ENCODE results near the gene NFYA.

Gene NFYA

GRCh38 chr6:41040101-41040939 lies 32.5 kb upstream of the NFYA start:
- no peaks in the 10 kb centered on the region for H3K9me3 Mint-ChIP-seq (ENCODE audit: low read depth)
- no peaks in the 10 kb centered on the region for H3K4me1 Mint-ChIP-seq (ENCODE audit: low read depth)
- H3K27ac Mint-ChIP-seq: peak overlapping the region; percentile 46
- peaks cover 2% of the 10 kb centered on the region for H3K36me3 Mint-ChIP-seq
- no peak overlapping the region for H3K4me3 Mint-ChIP-seq
- H3K27me3 Mint-ChIP-seq: no peaks in the 10 kb centered on the region

DNA sequence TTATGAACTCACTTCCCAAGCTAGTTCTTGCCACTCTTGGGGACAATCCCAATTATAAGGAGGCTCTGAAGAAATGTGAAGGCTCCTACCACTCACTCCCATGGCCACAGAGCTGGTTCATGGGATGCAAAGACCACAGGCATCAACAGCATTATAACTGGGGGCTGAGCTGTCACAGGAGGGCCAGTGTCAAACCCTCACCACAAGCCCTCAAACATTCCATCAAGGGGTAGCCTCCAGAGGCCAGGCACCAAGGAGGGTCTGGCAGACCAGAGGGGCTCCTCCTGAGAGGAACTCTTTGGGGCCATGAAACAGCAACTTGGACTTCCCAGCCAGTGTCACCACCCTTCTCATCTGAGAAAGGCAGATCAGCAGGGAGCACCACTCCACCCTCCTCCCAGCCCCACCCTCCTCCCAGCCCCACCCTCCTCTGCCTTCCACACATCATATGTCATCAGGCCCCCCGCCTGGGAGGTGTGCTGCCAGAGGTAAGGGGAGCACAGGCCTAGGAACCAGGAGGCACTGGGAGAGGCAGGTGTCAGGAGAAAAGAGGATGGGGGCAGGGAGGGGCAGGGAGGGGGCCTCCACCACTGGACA lies 31.7 kb upstream of the NFYA start:
- Mint-ChIP-seq H3K27me3 (no peaks in the 10 kb centered on the region), H3K36me3 (peaks cover 2% of the 10 kb centered on the region), H3K27ac (no peak overlapping the region), H3K4me3 (no peak overlapping the region), H3K9me3 (ENCODE audit: low read depth) (no peaks in the 10 kb centered on the region), H3K4me1 (ENCODE audit: low read depth) (no peaks in the 10 kb centered on the region)

- H3K9me3 Mint-ChIP-seq (ENCODE audit: low read depth): no peaks in the 10 kb centered on the region
- no peak within 1 kb of the TSS for H3K27ac Mint-ChIP-seq
- peaks cover 2% of the 10 kb centered on the region for H3K36me3 Mint-ChIP-seq
- H3K27me3 Mint-ChIP-seq: no peaks in the 10 kb centered on the region
- H3K4me3 Mint-ChIP-seq: no peak within 1 kb of the TSS
- no peaks in the 10 kb centered on the region for H3K4me1 Mint-ChIP-seq (ENCODE audit: low read depth)
These were observed 30.3 kb upstream of the NFYA start, which contains the start of gene TSPO2 for GRCh38 chr6:41042226-41043055. Gene TSPO2 (plus strand): TSS chr6:41042467. CDS start chr6:41042986, 519 bp downstream.

GRCh38 chr6:41043151-41043550 lies 29.6 kb upstream of the NFYA start:
- Mint-ChIP-seq H3K27me3 (no peaks in the 10 kb centered on the region), H3K4me3 (no peak overlapping the region), H3K4me1 (ENCODE audit: low read depth) (no peaks in the 10 kb centered on the region), H3K9me3 (ENCODE audit: low read depth) (no peaks in the 10 kb centered on the region), H3K36me3 (peaks cover 4% of the 10 kb centered on the region), H3K27ac (no peak overlapping the region)

DNA sequence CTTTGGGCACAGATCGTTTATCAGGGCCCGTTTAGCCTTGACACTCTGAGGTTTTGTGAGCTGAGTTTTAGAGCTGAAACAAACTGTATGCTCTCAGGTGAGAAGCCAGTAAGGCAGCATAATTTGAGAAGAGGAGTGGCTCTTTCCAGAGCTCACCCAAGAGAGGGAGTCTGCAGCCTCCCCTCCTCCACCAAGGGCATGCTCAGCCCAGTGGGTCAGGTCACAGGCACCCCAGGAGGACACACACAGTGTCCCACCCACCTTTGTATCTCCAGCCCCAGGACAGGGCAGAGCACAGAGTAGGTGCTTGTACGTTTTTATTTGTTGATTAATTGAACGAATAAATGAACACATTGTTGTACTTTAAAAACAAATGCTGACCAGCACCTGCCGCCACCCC lies 27.1 kb upstream of the NFYA start:
- Mint-ChIP-seq H3K4me1 (ENCODE audit: low read depth) (no peaks in the 10 kb centered on the region), H3K9me3 (ENCODE audit: low read depth) (no peaks in the 10 kb centered on the region), H3K4me3 (no peak overlapping the region), H3K27ac (no peak overlapping the region), H3K36me3 (peaks cover 4% of the 10 kb centered on the region), H3K27me3 (no peaks in the 10 kb centered on the region)

DNA sequence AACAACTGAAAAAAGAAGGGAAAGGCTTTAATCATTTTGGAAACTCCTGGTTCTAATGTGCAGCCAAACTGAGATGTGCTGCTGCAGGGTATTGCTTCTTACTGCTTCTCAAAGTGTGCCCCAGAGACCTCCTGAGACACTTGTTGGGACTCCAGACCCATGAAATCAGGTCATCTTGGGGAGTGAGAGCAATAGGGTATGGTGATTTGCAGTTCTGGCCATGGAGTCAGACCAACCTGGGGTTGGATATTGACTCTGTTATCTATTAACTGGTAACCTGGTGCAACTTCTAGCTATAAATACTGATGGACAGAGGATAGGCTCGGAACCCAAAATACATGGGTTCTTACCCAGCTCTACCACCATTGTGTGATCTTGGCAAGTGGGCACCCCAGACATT lies 26.7 kb upstream of the NFYA start:
- no peaks in the 10 kb centered on the region for H3K9me3 Mint-ChIP-seq (ENCODE audit: low read depth)
- H3K4me1 Mint-ChIP-seq (ENCODE audit: low read depth): no peaks in the 10 kb centered on the region
- H3K36me3 Mint-ChIP-seq: peaks cover 4% of the 10 kb centered on the region
- H3K27ac Mint-ChIP-seq: no peak overlapping the region
- no peaks in the 10 kb centered on the region for H3K27me3 Mint-ChIP-seq
- H3K4me3 Mint-ChIP-seq: no peak overlapping the region

- no peak overlapping the region for H3K27ac Mint-ChIP-seq
- H3K9me3 Mint-ChIP-seq (ENCODE audit: low read depth): no peaks in the 10 kb centered on the region
- no peaks in the 10 kb centered on the region for H3K27me3 Mint-ChIP-seq
- H3K4me3 Mint-ChIP-seq: no peak overlapping the region
- H3K4me1 Mint-ChIP-seq (ENCODE audit: low read depth): peaks cover 11% of the 10 kb centered on the region
- H3K36me3 Mint-ChIP-seq: peaks cover 13% of the 10 kb centered on the region
These were observed 25.5 kb upstream of the NFYA start for GRCh38 chr6:41047306-41047705.

GRCh38 chr6:41047745-41048732 lies 24.7 kb upstream of the NFYA start:
- Mint-ChIP-seq H3K27ac (no peak overlapping the region), H3K36me3 (peaks cover 13% of the 10 kb centered on the region), H3K27me3 (no peaks in the 10 kb centered on the region), H3K9me3 (ENCODE audit: low read depth) (no peaks in the 10 kb centered on the region), H3K4me3 (no peak overlapping the region), H3K4me1 (ENCODE audit: low read depth) (peaks cover 16% of the 10 kb centered on the region)

DNA sequence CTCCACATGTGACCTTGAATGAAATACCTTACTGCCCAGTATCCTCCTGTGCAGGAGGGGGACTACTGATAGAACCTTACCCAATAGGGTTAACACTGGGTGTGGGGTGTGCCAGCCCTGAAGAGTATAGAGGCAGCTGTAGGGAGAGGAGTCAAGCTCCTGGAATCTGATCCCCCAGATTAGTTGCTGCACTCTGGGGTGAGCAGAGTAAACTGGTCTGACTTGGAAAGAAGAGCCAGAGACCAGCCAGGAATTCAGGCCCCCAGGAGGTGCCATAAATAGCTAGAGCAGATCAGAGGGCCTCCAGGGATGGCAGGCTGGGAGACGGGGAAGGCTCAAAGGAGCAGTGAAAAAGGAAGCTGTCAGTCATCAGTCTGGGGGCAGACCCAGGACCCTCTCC lies 23.3 kb upstream of the NFYA start:
- no peaks in the 10 kb centered on the region for H3K27me3 Mint-ChIP-seq
- H3K4me3 Mint-ChIP-seq: no peak overlapping the region
- H3K27ac Mint-ChIP-seq: no peak overlapping the region
- no peaks in the 10 kb centered on the region for H3K9me3 Mint-ChIP-seq (ENCODE audit: low read depth)
- H3K4me1 Mint-ChIP-seq (ENCODE audit: low read depth): peaks cover 16% of the 10 kb centered on the region
- peaks cover 13% of the 10 kb centered on the region for H3K36me3 Mint-ChIP-seq

GRCh38 chr6:41049955-41050354 lies 22.8 kb upstream of the NFYA start:
- Mint-ChIP-seq H3K4me3 (no peak overlapping the region), H3K27ac (no peak overlapping the region), H3K9me3 (ENCODE audit: low read depth) (no peaks in the 10 kb centered on the region), H3K4me1 (ENCODE audit: low read depth) (peaks cover 16% of the 10 kb centered on the region), H3K36me3 (peaks cover 13% of the 10 kb centered on the region), H3K27me3 (no peaks in the 10 kb centered on the region)

DNA sequence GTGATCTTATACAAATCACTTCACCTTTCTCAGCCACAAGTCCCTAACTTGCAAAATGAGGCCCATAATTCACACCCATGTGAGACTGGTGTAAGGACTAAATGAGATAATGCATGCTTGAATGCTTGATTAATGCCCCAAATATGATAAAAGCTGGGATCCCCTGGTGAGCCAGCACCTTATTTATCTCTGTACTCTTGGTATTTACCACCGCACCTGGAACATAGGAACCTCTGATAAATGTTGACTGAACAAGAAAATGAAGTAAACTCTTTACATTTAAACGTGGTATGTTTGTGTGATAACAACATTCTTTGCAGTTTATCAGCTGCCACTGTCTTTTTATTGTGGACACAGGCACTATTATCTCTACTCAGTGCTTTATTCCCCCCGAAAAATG lies 22.2 kb upstream of the NFYA start:
- Mint-ChIP-seq H3K9me3 (ENCODE audit: low read depth) (no peaks in the 10 kb centered on the region), H3K27ac (no peak overlapping the region), H3K36me3 (peaks cover 13% of the 10 kb centered on the region), H3K4me3 (no peak overlapping the region), H3K4me1 (ENCODE audit: low read depth) (peaks cover 16% of the 10 kb centered on the region), H3K27me3 (no peaks in the 10 kb centered on the region)

- H3K27ac Mint-ChIP-seq: peak overlapping the region; percentile 70
- H3K27me3 Mint-ChIP-seq: no peaks in the 10 kb centered on the region
- H3K36me3 Mint-ChIP-seq: peaks cover 16% of the 10 kb centered on the region
- peak overlapping the region; percentile 36 for H3K4me3 Mint-ChIP-seq
- H3K4me1 Mint-ChIP-seq (ENCODE audit: low read depth): peaks cover 16% of the 10 kb centered on the region
- H3K9me3 Mint-ChIP-seq (ENCODE audit: low read depth): no peaks in the 10 kb centered on the region
These were observed 20.9 kb upstream of the NFYA start for GRCh38 chr6:41051873-41052272.

DNA sequence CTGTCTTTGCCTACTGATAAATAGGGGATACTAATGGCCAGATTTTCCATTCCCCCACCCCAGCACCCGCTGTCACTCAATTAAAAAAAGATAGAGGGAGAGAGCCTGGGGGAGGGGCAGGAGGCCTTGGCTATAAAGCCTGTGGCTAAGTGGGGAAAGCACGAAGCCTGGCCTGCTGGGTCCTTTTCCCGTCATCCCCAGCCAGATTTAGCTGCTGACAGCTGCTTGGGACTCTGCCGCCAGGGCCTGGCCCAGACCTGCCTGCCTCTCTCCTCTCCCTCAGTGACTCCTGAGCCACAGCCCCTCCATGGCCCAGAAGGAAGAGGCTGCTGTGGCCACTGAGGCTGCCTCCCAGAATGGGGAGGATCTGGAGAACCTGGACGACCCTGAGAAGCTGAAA lies 19.7 kb upstream of the NFYA start, which contains the start of gene APOBEC2:
APOBEC2 (plus strand) TSS at position 162 of the 400 bp plus-strand sequence; CDS start at position 308, 146 bp downstream.
- peaks cover 13% of the 10 kb centered on the region for H3K36me3 Mint-ChIP-seq
- H3K27me3 Mint-ChIP-seq: no peaks in the 10 kb centered on the region
- H3K4me1 Mint-ChIP-seq (ENCODE audit: low read depth): peaks cover 16% of the 10 kb centered on the region
- no peaks in the 10 kb centered on the region for H3K9me3 Mint-ChIP-seq (ENCODE audit: low read depth)
- peak within 1 kb of the TSS; percentile 36 for H3K4me3 Mint-ChIP-seq
- peak within 1 kb of the TSS; percentile 70 for H3K27ac Mint-ChIP-seq

DNA sequence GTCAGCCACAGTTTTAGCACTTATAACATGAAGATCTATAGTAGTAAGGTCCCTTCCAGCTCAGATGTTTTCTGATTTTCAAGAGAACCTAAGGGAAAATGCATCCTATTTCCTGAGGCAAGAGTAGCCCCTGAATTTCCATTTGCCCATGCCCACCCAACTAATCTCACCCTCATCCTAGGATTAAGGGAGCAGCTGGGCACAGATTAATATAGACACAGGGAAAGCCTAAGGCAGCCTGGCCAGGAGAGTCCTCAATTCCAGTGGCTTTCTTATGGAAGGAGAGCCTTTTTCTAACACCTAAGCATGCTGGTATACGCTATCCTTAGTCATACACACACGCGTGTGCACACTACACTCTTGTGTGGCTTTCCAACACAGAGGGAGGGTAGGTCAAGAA lies 18.3 kb upstream of the NFYA start:
- Mint-ChIP-seq H3K4me3 (no peak overlapping the region), H3K4me1 (ENCODE audit: low read depth) (peaks cover 16% of the 10 kb centered on the region), H3K9me3 (ENCODE audit: low read depth) (no peaks in the 10 kb centered on the region), H3K27ac (no peak overlapping the region), H3K36me3 (peaks cover 13% of the 10 kb centered on the region), H3K27me3 (no peaks in the 10 kb centered on the region)

All from activated naive CD8-positive, alpha-beta T cell (primary cell).